Activated CD8-positive, alpha-beta T cell treated with anti-CD3 and anti-CD28 coated beads, Interleukin-2, amount 10 ng/mL, durations not matched to agents 7 days and 5 days (primary cell): ENCODE measurements around the gene RND3. TPM values are rescaled to one million over a fixed set of nuclear protein-coding genes. Genes with fewer than 3 reads are reported as not detected.

ENCODE experiments used
- ATAC-seq: fragments of 150-1000 bp; cut with Tn5 transposase; one replicate; pipeline ENCODE4 v1.10.0; 2021; ENCODE audit warnings: moderate library complexity
- CTCF ChIA-PET: fragments of 350-600 bp; sonication (Branson Sonifier 250); formaldehyde crosslinking; loops from one replicate; lab custom pipeline; 2021; ENCODE audit warnings: antibody characterized with exemption; lab: Charles Lee
- POLR2A ChIA-PET: fragments of 350-600 bp; sonication (Branson Sonifier 250); formaldehyde crosslinking; loops from one replicate; lab custom pipeline; 2021; ENCODE audit warnings: antibody characterized with exemption; lab: Charles Lee
- DNase-seq: peaks from one replicate; pipeline ENCODE4 v3.0.0-alpha.2; 2020
- H3K27ac Mint-ChIP-seq: one replicate; pipeline ENCODE4 v1.8.0; 2021; ENCODE audit warnings: mild to moderate bottlenecking, mixed read lengths
- H3K27me3 Mint-ChIP-seq: one replicate; pipeline ENCODE4 v1.8.0; 2021; ENCODE audit warnings: low read depth, mixed read lengths
- H3K36me3 Mint-ChIP-seq: one replicate; pipeline ENCODE4 v1.8.0; 2021; ENCODE audit warnings: low read depth, mixed read lengths
- H3K4me1 Mint-ChIP-seq: one replicate; pipeline ENCODE4 v1.8.0; 2021; ENCODE audit warnings: low read depth, mixed read lengths
- H3K4me3 Mint-ChIP-seq: one replicate; pipeline ENCODE4 v1.8.0; 2021; ENCODE audit warnings: mild to moderate bottlenecking, mixed read lengths
- H3K9me3 Mint-ChIP-seq: one replicate; pipeline ENCODE4 v1.8.0; 2022; ENCODE audit warnings: mixed read lengths; ENCODE audit not compliant: insufficient read depth
- total RNA-seq, 2 experiments: library from RNA; stranded (reverse); gene quantifications; one replicate each; pipeline ENCODE4 v1.2.3, GENCODE V29; 2021

RND3 gene
- total RNA-seq, 2 experiments from 2014 or later = not detected

- Mint-ChIP-seq H3K27ac (no peak overlapping the region), H3K4me3 (no peak overlapping the region), H3K36me3 (no peaks in the 10 kb centered on the region), H3K9me3 (no peaks in the 10 kb centered on the region), H3K27me3 (no peaks in the 10 kb centered on the region), H3K4me1 (no peaks in the 10 kb centered on the region)
- ChIA-PET POLR2A (no interaction called here), CTCF (no interaction called here)
- DNase-seq (no peak), ATAC-seq (no peak)
These were observed 45.0 kb downstream of the RND3 start for GRCh38 chr2:150442484-150442883.

DNA sequence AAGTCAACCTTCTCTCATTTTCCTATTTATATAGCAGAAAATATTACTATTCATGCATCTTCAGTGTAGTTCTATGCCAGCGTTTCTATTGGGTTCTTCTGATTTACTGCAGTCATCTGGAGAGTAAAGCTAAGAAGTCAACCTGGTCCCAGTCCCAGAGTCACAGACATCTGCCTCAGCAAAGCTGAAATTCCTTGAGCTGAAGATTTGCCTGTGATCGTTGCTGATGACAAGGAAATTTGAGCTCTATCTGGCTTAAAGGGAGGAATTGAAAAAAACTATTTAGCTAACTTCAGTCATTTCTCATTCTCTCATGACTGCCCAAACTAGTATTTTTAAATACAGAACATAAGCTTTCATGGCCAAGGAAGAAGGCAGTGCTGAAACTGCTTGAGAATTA is 45.7 kb downstream of the RND3 start:
- no peaks in the 10 kb centered on the region for H3K4me1 Mint-ChIP-seq
- no peaks in the 10 kb centered on the region for H3K27me3 Mint-ChIP-seq
- ATAC-seq (no peak), DNase-seq (no peak)
- ChIA-PET CTCF (no interaction called here), POLR2A (no interaction called here)
- no peak overlapping the region for H3K4me3 Mint-ChIP-seq
- no peaks in the 10 kb centered on the region for H3K9me3 Mint-ChIP-seq
- H3K27ac Mint-ChIP-seq = no peak overlapping the region
- no peaks in the 10 kb centered on the region for H3K36me3 Mint-ChIP-seq

GRCh38 chr2:150441226-150441625 is 46.2 kb downstream of the RND3 start:
- H3K36me3 Mint-ChIP-seq = no peaks in the 10 kb centered on the region
- H3K9me3 Mint-ChIP-seq = no peaks in the 10 kb centered on the region
- H3K4me3 Mint-ChIP-seq = no peak overlapping the region
- no peak overlapping the region for H3K27ac Mint-ChIP-seq
- H3K4me1 Mint-ChIP-seq = no peaks in the 10 kb centered on the region
- ChIA-PET CTCF (no interaction called here), POLR2A (no interaction called here)
- DNase-seq (no peak), ATAC-seq (no peak)
- no peaks in the 10 kb centered on the region for H3K27me3 Mint-ChIP-seq

- DNase-seq = no peak
- no peaks in the 10 kb centered on the region for H3K36me3 Mint-ChIP-seq
These were observed 48.8 kb downstream of the RND3 start for GRCh38 chr2:150438654-150439053.

GRCh38 chr2:150438041-150438440 is 49.4 kb downstream of the RND3 start:
- DNase-seq = no peak
- ATAC-seq = no peak
- H3K36me3 Mint-ChIP-seq = no peaks in the 10 kb centered on the region
- POLR2A ChIA-PET = no interaction called here
- no peaks in the 10 kb centered on the region for H3K27me3 Mint-ChIP-seq
- H3K4me1 Mint-ChIP-seq = no peaks in the 10 kb centered on the region
- H3K4me3 Mint-ChIP-seq = no peak overlapping the region
- H3K9me3 Mint-ChIP-seq = no peaks in the 10 kb centered on the region
- CTCF ChIA-PET = no interaction called here
- no peak overlapping the region for H3K27ac Mint-ChIP-seq

More at GRCh38 chr2:150438654-150439053, 48.8 kb downstream of the RND3 start:
- no peaks in the 10 kb centered on the region for H3K9me3 Mint-ChIP-seq
- ChIA-PET POLR2A (no interaction called here), CTCF (no interaction called here)
- H3K27ac Mint-ChIP-seq = no peak overlapping the region
- H3K27me3 Mint-ChIP-seq = no peaks in the 10 kb centered on the region
- no peaks in the 10 kb centered on the region for H3K4me1 Mint-ChIP-seq
- no peak for ATAC-seq
- H3K4me3 Mint-ChIP-seq = no peak overlapping the region

- no peaks in the 10 kb centered on the region for H3K9me3 Mint-ChIP-seq
- ATAC-seq = no peak
- POLR2A ChIA-PET = no interaction called here
- H3K4me3 Mint-ChIP-seq = no peak overlapping the region
- CTCF ChIA-PET = no interaction called here
- no peaks in the 10 kb centered on the region for H3K27me3 Mint-ChIP-seq
- no peak overlapping the region for H3K27ac Mint-ChIP-seq
- no peaks in the 10 kb centered on the region for H3K4me1 Mint-ChIP-seq
- H3K36me3 Mint-ChIP-seq = no peaks in the 10 kb centered on the region
- DNase-seq = no peak
These were observed 55.2 kb downstream of the RND3 start for GRCh38 chr2:150432312-150432625.

DNA sequence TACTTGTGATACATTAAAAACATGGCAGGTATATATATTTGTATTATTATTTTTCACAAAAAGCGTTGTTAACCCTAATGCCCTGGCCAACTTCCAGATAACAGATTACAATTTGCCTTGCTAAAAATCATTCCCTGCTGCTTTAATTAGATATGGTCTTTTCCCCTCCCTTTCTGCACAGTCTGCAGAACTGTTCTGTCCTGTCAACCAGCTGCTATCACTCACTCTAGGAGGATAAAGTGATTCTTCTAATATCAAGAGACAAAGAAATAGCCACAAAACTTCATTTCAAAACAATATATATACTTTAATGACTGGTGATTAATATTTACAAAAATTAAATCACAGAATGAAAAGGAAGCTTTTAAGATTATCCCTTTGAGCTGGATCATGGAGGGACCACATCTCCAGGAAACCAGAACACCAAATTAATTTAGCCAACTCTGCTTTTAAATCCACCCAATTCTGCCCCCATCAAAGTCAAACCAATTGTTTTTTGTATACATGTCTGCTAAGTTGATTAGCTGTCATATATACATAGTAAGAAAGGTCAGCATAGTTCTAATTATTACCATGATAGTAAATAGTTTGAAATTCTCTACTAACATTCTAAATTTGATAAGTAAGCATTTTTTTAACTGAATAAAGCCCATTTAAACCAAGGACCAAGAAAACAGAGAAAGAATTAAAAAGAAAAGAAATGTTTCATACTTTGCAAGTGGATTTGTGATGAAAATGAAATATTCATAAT is 55.7 kb downstream of the RND3 start:
- Mint-ChIP-seq H3K36me3 (no peaks in the 10 kb centered on the region), H3K4me1 (no peaks in the 10 kb centered on the region), H3K4me3 (no peak overlapping the region), H3K27me3 (no peaks in the 10 kb centered on the region), H3K9me3 (no peaks in the 10 kb centered on the region), H3K27ac (no peak overlapping the region)
- ChIA-PET CTCF (no interaction called here), POLR2A (no interaction called here)
- no peak for ATAC-seq
- no peak for DNase-seq

DNA sequence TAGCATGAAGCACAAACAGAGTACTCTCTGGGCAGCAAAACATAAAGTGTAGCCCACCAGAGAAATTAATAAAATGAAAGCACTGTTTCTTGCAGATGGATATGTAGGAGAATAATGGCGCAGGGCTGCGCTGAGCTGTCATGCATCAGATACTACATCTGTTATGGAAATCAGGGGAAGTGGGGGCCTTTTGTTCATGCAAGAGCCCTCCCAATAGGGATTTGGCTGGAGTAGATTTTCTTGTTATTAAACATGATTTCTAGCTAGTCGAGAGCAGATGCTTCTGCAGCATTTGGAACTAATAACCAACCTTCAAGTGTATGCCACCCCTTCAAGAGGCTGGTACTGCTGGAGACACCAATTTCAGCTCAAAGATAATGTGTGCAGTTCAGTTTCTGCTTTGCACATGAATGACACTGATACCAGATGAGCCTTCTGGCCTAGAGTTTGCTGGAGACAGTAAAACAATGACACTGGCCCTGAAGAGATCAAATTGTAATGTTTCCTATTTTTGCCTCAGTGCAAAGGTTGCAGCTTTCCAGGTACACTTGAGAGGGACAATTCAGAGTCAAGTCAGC is 58.0 kb downstream of the RND3 start:
- Mint-ChIP-seq H3K9me3 (no peaks in the 10 kb centered on the region), H3K36me3 (no peaks in the 10 kb centered on the region), H3K27ac (no peak overlapping the region), H3K4me1 (no peaks in the 10 kb centered on the region), H3K4me3 (no peak overlapping the region), H3K27me3 (no peaks in the 10 kb centered on the region)
- DNase-seq (no peak), ATAC-seq (no peak)
- ChIA-PET CTCF (no interaction called here), POLR2A (no interaction called here)

- CTCF ChIA-PET = no interaction called here
- no peaks in the 10 kb centered on the region for H3K4me1 Mint-ChIP-seq
- no peaks in the 10 kb centered on the region for H3K27me3 Mint-ChIP-seq
These were observed 58.8 kb downstream of the RND3 start for GRCh38 chr2:150428641-150429040.

DNA sequence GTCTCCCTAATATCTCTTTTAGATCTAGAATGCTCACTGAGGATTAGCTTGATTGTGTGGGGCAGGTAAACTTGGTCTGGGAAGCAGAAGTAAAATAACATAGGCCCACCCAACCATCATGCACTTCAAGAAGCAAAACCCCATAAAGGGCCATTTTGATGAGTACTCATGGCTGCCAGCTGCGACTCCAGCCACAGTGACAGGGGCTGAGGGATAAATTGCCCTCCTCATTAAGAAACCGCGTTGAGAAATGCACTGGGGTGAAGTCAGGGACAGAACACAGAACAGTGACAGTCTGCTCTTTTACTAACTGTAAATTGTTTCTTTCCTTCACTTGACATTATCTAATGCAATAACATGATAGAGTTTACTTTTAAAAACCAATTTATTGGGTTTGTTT is 60.2 kb downstream of the RND3 start:
- ATAC-seq (no peak), DNase-seq (no peak)
- Mint-ChIP-seq H3K4me1 (no peaks in the 10 kb centered on the region), H3K27me3 (no peaks in the 10 kb centered on the region), H3K27ac (no peak overlapping the region), H3K36me3 (no peaks in the 10 kb centered on the region), H3K9me3 (no peaks in the 10 kb centered on the region), H3K4me3 (no peak overlapping the region)
- ChIA-PET CTCF (no interaction called here), POLR2A (no interaction called here)

More at GRCh38 chr2:150428641-150429040, 58.8 kb downstream of the RND3 start:
- H3K4me3 Mint-ChIP-seq = no peak overlapping the region
- ATAC-seq = no peak
- H3K9me3 Mint-ChIP-seq = no peaks in the 10 kb centered on the region
- no peaks in the 10 kb centered on the region for H3K36me3 Mint-ChIP-seq
- POLR2A ChIA-PET = no interaction called here
- H3K27ac Mint-ChIP-seq = no peak overlapping the region
- DNase-seq = no peak

DNA sequence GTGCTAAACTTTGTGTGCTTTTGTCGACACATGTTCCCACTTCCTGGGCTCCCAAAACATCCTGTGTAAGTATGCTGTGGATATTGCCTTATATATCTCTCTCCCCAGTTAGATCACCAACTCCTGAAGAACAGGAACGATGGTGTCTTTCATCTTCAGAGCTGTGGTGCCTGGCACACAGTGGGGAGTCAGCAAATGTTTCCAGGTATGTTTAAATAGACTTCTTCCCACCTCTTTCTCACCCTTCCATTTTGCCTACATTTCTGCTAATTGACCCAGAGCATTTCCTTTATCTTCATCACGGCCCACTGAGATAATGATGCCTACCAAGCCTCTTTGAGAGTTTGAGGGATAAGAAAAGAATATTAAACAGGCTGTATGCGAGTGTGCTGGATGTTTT is 60.7 kb downstream of the RND3 start:
- ChIA-PET CTCF (no interaction called here), POLR2A (no interaction called here)
- H3K27me3 Mint-ChIP-seq = no peaks in the 10 kb centered on the region
- no peak for ATAC-seq
- no peak overlapping the region for H3K27ac Mint-ChIP-seq
- no peak overlapping the region for H3K4me3 Mint-ChIP-seq
- no peaks in the 10 kb centered on the region for H3K9me3 Mint-ChIP-seq
- no peaks in the 10 kb centered on the region for H3K36me3 Mint-ChIP-seq
- H3K4me1 Mint-ChIP-seq = no peaks in the 10 kb centered on the region
- no peak for DNase-seq

GRCh38 chr2:150426315-150426714 is 61.2 kb downstream of the RND3 start:
- Mint-ChIP-seq H3K36me3 (no peaks in the 10 kb centered on the region), H3K4me1 (no peaks in the 10 kb centered on the region), H3K27me3 (no peaks in the 10 kb centered on the region), H3K9me3 (no peaks in the 10 kb centered on the region), H3K27ac (no peak overlapping the region), H3K4me3 (no peak overlapping the region)
- ATAC-seq (no peak), DNase-seq (no peak)
- POLR2A ChIA-PET = no interaction called here
- CTCF ChIA-PET = no interaction called here
